ENCODE measurements around the gene MAST3.
A peak's percentile ranks its signal among the peaks of the same experiment; 100 is the strongest.

Gene MAST3

DNA sequence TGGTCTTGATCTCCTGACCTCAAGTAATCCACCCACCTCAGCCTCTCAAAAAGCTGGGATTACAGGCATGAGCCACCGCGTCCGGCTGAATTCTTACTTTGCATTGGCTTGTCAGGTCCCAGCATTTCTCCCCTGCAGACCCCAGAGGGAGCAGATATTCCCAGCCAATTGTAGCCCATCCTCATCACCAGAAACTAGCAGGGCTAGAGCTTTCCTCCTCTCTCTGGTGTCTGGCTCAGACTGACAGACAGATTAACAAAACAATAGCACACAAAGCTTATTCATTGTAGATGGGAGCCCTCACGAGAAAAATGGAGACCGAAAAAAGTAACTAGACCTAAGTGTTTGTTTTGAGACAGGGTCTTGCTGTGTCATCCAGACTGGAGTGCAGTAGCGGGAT, 88.0 kb downstream of the MAST3 start:
- Histone ChIP-seq H3K9me3 (ENCODE audit: insufficient read depth, low read length) (no peaks in the 10 kb centered on the region), H3K36me3 (ENCODE audit: low read length) (no peaks in the 10 kb centered on the region), H4K20me1 (ENCODE audit: low read depth, low read length) (no peaks in the 10 kb centered on the region), H3K27me3 (ENCODE audit: low read length) (no peaks in the 10 kb centered on the region), H3K27ac (ENCODE audit: low read depth, low read length) (peak overlapping the region; percentile 48), H3K9ac (ENCODE audit: low read length) (no peak overlapping the region), H2AFZ (ENCODE audit: low read depth, low read length, severe bottlenecking) (no peak overlapping the region), H3K9me2 (replicated peaks; ENCODE audit: insufficient read depth, low read length) (no peaks in the 10 kb centered on the region), H3K4me2 (ENCODE audit: low read depth, low read length, poor library complexity, severe bottlenecking) (no peak overlapping the region), H3K79me2 (ENCODE audit: insufficient read depth, low read length) (no peaks in the 10 kb centered on the region), H3F3A (ENCODE audit: insufficient read depth) (peaks cover 75% of the 10 kb centered on the region), H3K4me3 (ENCODE audit: insufficient read depth, low read length, poor library complexity, severe bottlenecking) (no peak overlapping the region)
- no peak for TF ChIP-seq EZH2phosphoT487 (conservative IDR thresholded peaks at IDR 0.05; ENCODE audit: low read length)
- TF ChIP-seq, protein P1, sequence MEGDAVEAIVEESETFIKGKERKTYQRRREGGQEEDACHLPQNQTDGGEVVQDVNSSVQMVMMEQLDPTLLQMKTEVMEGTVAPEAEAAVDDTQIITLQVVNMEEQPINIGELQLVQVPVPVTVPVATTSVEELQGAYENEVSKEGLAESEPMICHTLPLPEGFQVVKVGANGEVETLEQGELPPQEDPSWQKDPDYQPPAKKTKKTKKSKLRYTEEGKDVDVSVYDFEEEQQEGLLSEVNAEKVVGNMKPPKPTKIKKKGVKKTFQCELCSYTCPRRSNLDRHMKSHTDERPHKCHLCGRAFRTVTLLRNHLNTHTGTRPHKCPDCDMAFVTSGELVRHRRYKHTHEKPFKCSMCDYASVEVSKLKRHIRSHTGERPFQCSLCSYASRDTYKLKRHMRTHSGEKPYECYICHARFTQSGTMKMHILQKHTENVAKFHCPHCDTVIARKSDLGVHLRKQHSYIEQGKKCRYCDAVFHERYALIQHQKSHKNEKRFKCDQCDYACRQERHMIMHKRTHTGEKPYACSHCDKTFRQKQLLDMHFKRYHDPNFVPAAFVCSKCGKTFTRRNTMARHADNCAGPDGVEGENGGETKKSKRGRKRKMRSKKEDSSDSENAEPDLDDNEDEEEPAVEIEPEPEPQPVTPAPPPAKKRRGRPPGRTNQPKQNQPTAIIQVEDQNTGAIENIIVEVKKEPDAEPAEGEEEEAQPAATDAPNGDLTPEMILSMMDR (IDR thresholded peaks at IDR 0.05; ENCODE audit: insufficient read depth, low read length, poor library complexity, severe bottlenecking): no peak

DNA sequence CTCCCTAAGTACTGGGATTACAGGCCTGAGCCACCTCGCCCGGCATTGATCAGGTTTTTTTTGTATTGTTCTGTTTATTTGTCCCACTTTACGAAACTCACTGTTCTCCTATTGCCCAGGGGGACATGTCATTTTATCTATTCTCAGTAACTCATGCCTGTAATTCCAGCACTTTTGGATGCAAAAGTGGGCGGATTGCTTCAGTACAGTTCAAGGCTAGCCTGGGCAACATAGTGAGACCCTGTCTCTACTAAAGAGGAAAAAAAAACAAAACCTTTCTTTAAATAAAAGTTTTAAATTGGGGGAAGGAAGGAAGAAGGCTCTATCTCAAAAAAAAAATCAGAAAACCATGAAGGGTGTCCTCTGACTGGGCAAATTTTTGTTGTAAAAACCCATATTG, 92.7 kb downstream of the MAST3 start:
- Histone ChIP-seq H3K27me3 (ENCODE audit: low read length) (no peaks in the 10 kb centered on the region), H3K9me2 (replicated peaks; ENCODE audit: insufficient read depth, low read length) (no peaks in the 10 kb centered on the region), H3K9ac (ENCODE audit: low read length) (no peak overlapping the region), H3K36me3 (ENCODE audit: low read length) (no peaks in the 10 kb centered on the region), H3K4me3 (ENCODE audit: insufficient read depth, low read length, poor library complexity, severe bottlenecking) (no peak overlapping the region), H3K9me3 (ENCODE audit: insufficient read depth, low read length) (no peaks in the 10 kb centered on the region), H3F3A (ENCODE audit: insufficient read depth) (peaks cover 53% of the 10 kb centered on the region), H2AFZ (ENCODE audit: low read depth, low read length, severe bottlenecking) (no peak overlapping the region), H3K79me2 (ENCODE audit: insufficient read depth, low read length) (peaks cover 10% of the 10 kb centered on the region), H4K20me1 (ENCODE audit: low read depth, low read length) (no peaks in the 10 kb centered on the region; the same call in 1 of the 2 replicates), H3K4me2 (ENCODE audit: low read depth, low read length, poor library complexity, severe bottlenecking) (no peak overlapping the region), H3K27ac (ENCODE audit: low read depth, low read length) (peak overlapping the region; percentile 41)
- TF ChIP-seq, protein P1 (IDR thresholded peaks at IDR 0.05; ENCODE audit: insufficient read depth, low read length, poor library complexity, severe bottlenecking): no peak
- TF ChIP-seq EZH2phosphoT487 (conservative IDR thresholded peaks at IDR 0.05; ENCODE audit: low read length): no peak

DNA sequence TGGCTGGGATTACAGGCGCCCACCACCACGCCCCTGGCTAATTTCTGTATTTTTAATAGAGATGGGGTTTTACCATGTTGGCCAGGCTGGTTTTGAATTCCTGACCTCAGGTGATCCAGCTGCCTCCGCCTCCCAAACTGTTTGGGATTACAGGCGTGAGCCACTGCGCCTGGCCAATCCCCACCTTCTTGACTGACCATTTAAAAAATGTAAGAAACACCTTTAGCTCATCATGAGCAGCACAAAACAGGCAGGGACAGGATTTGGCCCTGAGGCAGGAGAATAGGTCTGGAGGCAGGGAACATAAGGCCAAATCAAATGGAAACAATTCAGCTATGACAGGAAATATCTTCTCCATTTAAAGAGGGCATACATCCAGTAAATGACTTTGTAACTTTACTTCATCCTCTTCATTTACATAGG, 94.1 kb downstream of the MAST3 start:
- Histone ChIP-seq H3K9ac (ENCODE audit: low read length) (peak overlapping the region; percentile 39), H3K9me2 (replicated peaks; ENCODE audit: insufficient read depth, low read length) (no peaks in the 10 kb centered on the region), H3K27ac (ENCODE audit: low read depth, low read length) (peak overlapping the region; percentile 79), H3K36me3 (ENCODE audit: low read length) (no peaks in the 10 kb centered on the region), H2AFZ (ENCODE audit: low read depth, low read length, severe bottlenecking) (peak overlapping the region; percentile 12), H3K4me2 (ENCODE audit: low read depth, low read length, poor library complexity, severe bottlenecking) (peak overlapping the region; percentile 60), H4K20me1 (ENCODE audit: low read depth, low read length) (no peaks in the 10 kb centered on the region; the same call in 1 of the 2 replicates), H3K27me3 (ENCODE audit: low read length) (no peaks in the 10 kb centered on the region), H3K79me2 (ENCODE audit: insufficient read depth, low read length) (peaks cover 10% of the 10 kb centered on the region), H3K4me3 (ENCODE audit: insufficient read depth, low read length, poor library complexity, severe bottlenecking) (peak overlapping the region; percentile 3), H3F3A (ENCODE audit: insufficient read depth) (peaks cover 50% of the 10 kb centered on the region), H3K9me3 (ENCODE audit: insufficient read depth, low read length) (no peaks in the 10 kb centered on the region)
- TF ChIP-seq, protein P1 (IDR thresholded peaks at IDR 0.05; ENCODE audit: insufficient read depth, low read length, poor library complexity, severe bottlenecking): no peak
- no peak for TF ChIP-seq EZH2phosphoT487 (conservative IDR thresholded peaks at IDR 0.05; ENCODE audit: low read length)

Measured in SU-DHL-6 (cell line).